OCI-LY1 (cell line): ENCODE data around the gene HDAC11.

ENCODE experiments used
- H2AFZ ChIP-seq: fragments of 200-600 bp; sonication (generic), shearing (Covaris generic); 2 replicates; pipeline ENCODE4 v1.6.0; 2014; ENCODE audit warnings: antibody characterized with exemption, mild to moderate bottlenecking, low read length
- H3F3A ChIP-seq: fragments of 200-600 bp; sonication (generic), shearing (Covaris generic); 2 replicates; pipeline ENCODE4 v1.6.0; 2014; ENCODE audit warnings: mild to moderate bottlenecking, antibody characterized with exemption, low read length, moderate library complexity; ENCODE audit not compliant: insufficient read depth
- H3K27ac ChIP-seq: fragments of 200-600 bp; sonication (generic); 2 replicates; pipeline ENCODE4 v1.5.1; 2014; ENCODE audit warnings: low read length, mixed run types, mild to moderate bottlenecking, low read depth; ENCODE audit not compliant: poor library complexity, severe bottlenecking
- H3K27me3 ChIP-seq: fragments of 200-600 bp; sonication (generic); 2 replicates; pipeline ENCODE4 v1.6.0; 2014; ENCODE audit warnings: antibody characterized with exemption, mild to moderate bottlenecking, low read length, moderate library complexity; ENCODE audit not compliant: insufficient read depth
- H3K36me3 ChIP-seq: fragments of 200-600 bp; sonication (generic); 2 replicates; pipeline ENCODE4 v1.6.1; 2014; ENCODE audit warnings: mild to moderate bottlenecking, antibody characterized with exemption, low read length, moderate library complexity, mixed read lengths; ENCODE audit not compliant: insufficient read depth
- H3K4me1 ChIP-seq: fragments of 200-600 bp; sonication (generic); 2 replicates; pipeline ENCODE4 v1.5.1; 2014; ENCODE audit warnings: mild to moderate bottlenecking, low read length, moderate library complexity; ENCODE audit not compliant: insufficient read depth, severe bottlenecking
- H3K4me2 ChIP-seq: fragments of 200-600 bp; sonication (generic), shearing (Covaris generic); 2 replicates; pipeline ENCODE4 v1.6.1; 2014; ENCODE audit warnings: low read length
- H3K4me3 ChIP-seq: fragments of 200-600 bp; sonication (generic); 2 replicates; pipeline ENCODE4 v1.5.1; 2014; ENCODE audit warnings: low read length, low read depth, mild to moderate bottlenecking, mixed read lengths; ENCODE audit not compliant: poor library complexity, severe bottlenecking
- H3K79me2 ChIP-seq: fragments of 200-600 bp; shearing (Covaris generic); 2 replicates; pipeline ENCODE4 v1.6.1; 2016; ENCODE audit warnings: mixed run types, low read length, mixed read lengths; ENCODE audit not compliant: insufficient read depth
- H3K9ac ChIP-seq: fragments of 200-600 bp; sonication (generic), shearing (Covaris generic); 2 replicates; pipeline ENCODE4 v1.6.1; 2014; ENCODE audit warnings: mild to moderate bottlenecking, low read length, mixed read lengths
- H3K9me2 ChIP-seq: fragments of 200-600 bp; sonication (generic), shearing (Covaris generic); 2 replicates; pipeline ENCODE4 v1.6.1; 2014; ENCODE audit warnings: low read depth, mild to moderate bottlenecking, low read length, mixed read lengths
- H3K9me3 ChIP-seq: fragments of 200-600 bp; shearing (Covaris generic); 2 replicates; pipeline ENCODE4 v1.6.1; 2014; ENCODE audit warnings: low read length, mixed read lengths
- H4K20me1 ChIP-seq: fragments of 200-600 bp; sonication (generic), shearing (Covaris generic); 2 replicates; pipeline ENCODE4 v1.6.0; 2016; ENCODE audit warnings: mild to moderate bottlenecking, low read length; ENCODE audit not compliant: insufficient read depth
- EZH2 ChIP-seq: fragments of 200-600 bp; sonication (generic), shearing (Covaris generic); IDR thresholded peaks from 2 replicates; pipeline ENCODE4 v1.8.0; 2017; ENCODE audit warnings: borderline replicate concordance, mixed run types, mild to moderate bottlenecking, antibody characterized with exemption, low read length, moderate library complexity, mixed read lengths
- TF ChIP-seq, protein P1 (sequence below): fragments of 200-600 bp; sonication (generic), shearing (Covaris generic); IDR thresholded peaks from 2 replicates; pipeline ENCODE4 v1.5.1; 2017; ENCODE audit warnings: mild to moderate bottlenecking, antibody characterized with exemption, low read length, moderate library complexity, mixed read lengths

Gene HDAC11

DNA sequence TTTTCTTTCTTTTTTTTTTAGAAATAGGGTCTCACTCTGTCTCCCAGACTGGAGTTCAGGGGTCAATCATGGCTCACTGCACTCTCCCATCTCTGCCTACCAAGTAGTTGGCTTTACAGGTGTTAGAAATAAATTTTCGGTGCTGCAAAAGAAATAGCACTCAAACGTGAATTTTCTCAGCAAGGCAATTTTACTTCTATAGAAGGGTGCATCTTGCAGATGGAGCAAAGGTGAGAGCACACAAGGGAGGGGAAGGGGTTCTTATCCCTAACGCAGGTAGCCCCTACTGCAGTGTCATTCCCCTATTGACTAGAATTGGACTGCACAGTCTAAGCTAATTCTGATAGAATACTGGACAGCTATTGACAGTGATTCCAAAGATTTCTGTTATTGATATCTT lies 62.0 kb downstream of the HDAC11 start:
- TF ChIP-seq EZH2: no peak
- TF ChIP-seq, protein P1, sequence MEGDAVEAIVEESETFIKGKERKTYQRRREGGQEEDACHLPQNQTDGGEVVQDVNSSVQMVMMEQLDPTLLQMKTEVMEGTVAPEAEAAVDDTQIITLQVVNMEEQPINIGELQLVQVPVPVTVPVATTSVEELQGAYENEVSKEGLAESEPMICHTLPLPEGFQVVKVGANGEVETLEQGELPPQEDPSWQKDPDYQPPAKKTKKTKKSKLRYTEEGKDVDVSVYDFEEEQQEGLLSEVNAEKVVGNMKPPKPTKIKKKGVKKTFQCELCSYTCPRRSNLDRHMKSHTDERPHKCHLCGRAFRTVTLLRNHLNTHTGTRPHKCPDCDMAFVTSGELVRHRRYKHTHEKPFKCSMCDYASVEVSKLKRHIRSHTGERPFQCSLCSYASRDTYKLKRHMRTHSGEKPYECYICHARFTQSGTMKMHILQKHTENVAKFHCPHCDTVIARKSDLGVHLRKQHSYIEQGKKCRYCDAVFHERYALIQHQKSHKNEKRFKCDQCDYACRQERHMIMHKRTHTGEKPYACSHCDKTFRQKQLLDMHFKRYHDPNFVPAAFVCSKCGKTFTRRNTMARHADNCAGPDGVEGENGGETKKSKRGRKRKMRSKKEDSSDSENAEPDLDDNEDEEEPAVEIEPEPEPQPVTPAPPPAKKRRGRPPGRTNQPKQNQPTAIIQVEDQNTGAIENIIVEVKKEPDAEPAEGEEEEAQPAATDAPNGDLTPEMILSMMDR: no peak
- H3K27me3 ChIP-seq: no peaks in the 10 kb centered on the region
- no peak overlapping the region for H3K4me2 ChIP-seq
- H3K9me2 ChIP-seq: no peaks in the 10 kb centered on the region
- no peaks in the 10 kb centered on the region for H3K36me3 ChIP-seq
- H3K4me1 ChIP-seq: no peaks in the 10 kb centered on the region
- no peaks in the 10 kb centered on the region for H3K9me3 ChIP-seq
- no peak overlapping the region for H2AFZ ChIP-seq
- no peak overlapping the region for H3K27ac ChIP-seq
- no peak overlapping the region for H3K9ac ChIP-seq
- no peak overlapping the region for H3K4me3 ChIP-seq
- no peaks in the 10 kb centered on the region for H3K79me2 ChIP-seq
- no peaks in the 10 kb centered on the region for H3F3A ChIP-seq
- no peaks in the 10 kb centered on the region for H4K20me1 ChIP-seq

DNA sequence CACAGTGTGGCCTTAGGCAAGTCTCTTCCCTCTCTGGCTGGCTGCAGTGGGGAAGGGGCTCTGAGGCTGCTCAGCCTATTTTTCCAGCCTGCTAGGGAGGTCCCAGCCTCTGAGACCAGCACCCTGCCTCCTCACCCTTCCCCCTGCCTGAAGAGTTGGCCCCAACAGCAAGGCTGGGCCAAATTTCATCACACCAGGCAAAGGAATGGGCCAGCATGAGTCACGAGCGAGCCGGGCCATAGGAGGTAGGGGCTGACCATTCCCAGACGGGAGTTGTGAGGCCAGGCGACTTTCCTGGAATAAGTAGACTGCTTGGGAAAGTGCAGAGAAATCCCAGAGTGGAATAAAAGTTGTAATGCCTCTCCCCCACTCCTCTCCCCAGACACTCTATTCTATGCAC lies 63.1 kb downstream of the HDAC11 start:
- no peak overlapping the region for H3K4me2 ChIP-seq
- no peaks in the 10 kb centered on the region for H3K9me3 ChIP-seq
- no peaks in the 10 kb centered on the region for H3F3A ChIP-seq
- H3K27ac ChIP-seq: no peak overlapping the region
- no peak overlapping the region for H3K4me3 ChIP-seq
- H2AFZ ChIP-seq: no peak overlapping the region
- H3K9me2 ChIP-seq: no peaks in the 10 kb centered on the region
- no peaks in the 10 kb centered on the region for H3K4me1 ChIP-seq
- no peaks in the 10 kb centered on the region for H4K20me1 ChIP-seq
- no peaks in the 10 kb centered on the region for H3K79me2 ChIP-seq
- 0 out of 2 replicates have a peak, but pooled peaks cover 4% of the 10 kb centered on the region for H3K27me3 ChIP-seq
- no peak for TF ChIP-seq EZH2
- TF ChIP-seq, protein P1: no peak
- no peaks in the 10 kb centered on the region for H3K36me3 ChIP-seq
- no peak overlapping the region for H3K9ac ChIP-seq

DNA sequence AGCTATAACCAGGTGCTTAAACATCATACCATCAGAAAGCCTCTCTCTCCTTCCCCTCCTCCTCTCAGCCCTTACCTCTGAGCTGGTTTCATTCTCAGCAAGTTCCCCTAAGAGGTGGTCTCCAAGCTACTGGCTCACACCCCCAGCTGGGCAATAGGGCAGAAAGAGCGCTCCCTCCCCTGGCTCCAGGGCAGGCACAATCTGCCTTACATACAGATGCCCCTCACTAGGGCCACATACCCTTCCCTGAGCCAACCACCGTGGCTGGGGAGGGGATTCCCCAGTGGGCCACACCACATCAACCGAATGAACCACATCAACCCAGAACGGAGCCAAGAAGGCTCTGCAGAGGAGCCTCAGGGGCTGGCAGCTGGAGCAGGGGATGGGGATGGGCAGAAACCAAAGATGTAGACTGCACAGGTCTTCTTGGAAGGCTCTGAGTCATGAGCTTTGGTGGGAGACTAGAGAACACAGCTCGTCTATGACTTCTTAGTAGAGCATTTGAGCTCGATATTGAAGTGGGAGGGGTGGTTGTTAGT lies 64.3 kb downstream of the HDAC11 start:
- H3K4me2 ChIP-seq: no peak overlapping the region
- 0 out of 2 replicates have a peak, but pooled peaks cover 4% of the 10 kb centered on the region for H3K27me3 ChIP-seq
- H4K20me1 ChIP-seq: no peaks in the 10 kb centered on the region

More for the DNA sequence above, 64.3 kb downstream of the HDAC11 start:
- Histone ChIP-seq H3K9me2 (no peaks in the 10 kb centered on the region), H3K9ac (no peak overlapping the region), H3K9me3 (no peaks in the 10 kb centered on the region), H3K4me1 (no peaks in the 10 kb centered on the region), H3K79me2 (no peaks in the 10 kb centered on the region), H2AFZ (no peak overlapping the region), H3K27ac (no peak overlapping the region), H3K4me3 (no peak overlapping the region), H3F3A (no peaks in the 10 kb centered on the region), H3K36me3 (no peaks in the 10 kb centered on the region)
- no peak for TF ChIP-seq EZH2
- TF ChIP-seq, protein P1: no peak
